ENCODE data around the gene CHGA.

The CHGA gene

GRCh38 chr14:92973261-92973797, 50.4 kb downstream of the CHGA start:
- TF ChIP-seq CSRNP3 (CRISPR knock-in tag; IDR thresholded peaks at IDR 0.05), result no peak
- no peak for TF ChIP-seq ZNF565 (CRISPR knock-in tag; conservative IDR thresholded peaks at IDR 0.05; ENCODE audit: low read depth)
- TF ChIP-seq ZFP3 (CRISPR knock-in tag; IDR thresholded peaks at IDR 0.05), result no peak
- TF ChIP-seq ISL1 (CRISPR knock-in tag; IDR thresholded peaks at IDR 0.05), result no peak
- no peak for TF ChIP-seq TOX (CRISPR knock-in tag; IDR thresholded peaks at IDR 0.05; ENCODE audit: borderline replicate concordance)
- no peak for TF ChIP-seq PPARA (CRISPR knock-in tag; IDR thresholded peaks at IDR 0.05; ENCODE audit: borderline replicate concordance)
- no peak for TF ChIP-seq ZC3H10 (CRISPR knock-in tag; IDR thresholded peaks at IDR 0.05)
- no peak for TF ChIP-seq ZFP30 (CRISPR knock-in tag; IDR thresholded peaks at IDR 0.05)
- TF ChIP-seq ZNF8 (CRISPR knock-in tag; IDR thresholded peaks at IDR 0.05), result no peak
- TF ChIP-seq POU6F1 (CRISPR knock-in tag; IDR thresholded peaks at IDR 0.05; ENCODE audit: borderline replicate concordance, low read depth), result no peak
- no peak for TF ChIP-seq TSHZ2 (CRISPR knock-in tag; IDR thresholded peaks at IDR 0.05)
- no peak for TF ChIP-seq OSR1 (CRISPR knock-in tag; IDR thresholded peaks at IDR 0.05)
- no peak for TF ChIP-seq SNAI2 (CRISPR knock-in tag; IDR thresholded peaks at IDR 0.05)
- TF ChIP-seq PATZ1 (CRISPR knock-in tag; IDR thresholded peaks at IDR 0.05; ENCODE audit: borderline replicate concordance), result no peak
- ATAC-seq, result peak; percentile 54

- ATAC-seq, result no peak
- no peak for TF ChIP-seq CREB5 (CRISPR knock-in tag; IDR thresholded peaks at IDR 0.05; ENCODE audit: low read depth)
- no peak for TF ChIP-seq ZC3H10 (CRISPR knock-in tag; IDR thresholded peaks at IDR 0.05)
- TF ChIP-seq TSHZ2 (CRISPR knock-in tag; IDR thresholded peaks at IDR 0.05), result no peak
- TF ChIP-seq TCF4 (CRISPR knock-in tag; IDR thresholded peaks at IDR 0.05; ENCODE audit: borderline replicate concordance), result no peak
- TF ChIP-seq PPARA (CRISPR knock-in tag; IDR thresholded peaks at IDR 0.05; ENCODE audit: borderline replicate concordance), result no peak
- TF ChIP-seq ZNF70 (CRISPR knock-in tag; IDR thresholded peaks at IDR 0.05), result no peak
Observed at GRCh38 chr14:92973798-92974372, 50.9 kb downstream of the CHGA start.
